ENCODE results near the gene TNS1. TPM values are rescaled to one million over a fixed set of nuclear protein-coding genes. Genes with fewer than 3 reads are reported as not detected.

TNS1 gene
- polyA plus RNA-seq, 3 donors, result 0.26 to 1.6 (median 1.5) TPM

- peaks cover 37% of the 10 kb centered on the region for H3K79me2 ChIP-seq (ENCODE audit: insufficient read depth, low read length)
- H3K9me3 Mint-ChIP-seq, result no peaks in the 10 kb centered on the region
- no peak for TF ChIP-seq CTCF (IDR thresholded peaks at IDR 0.05)
- H3K27me3 Mint-ChIP-seq (ENCODE audit: low read depth in 3 of 3), result peaks cover 0 to 5% (median 3%) of the 10 kb centered on the region in 3 donors
- WGBS (ENCODE audit: insufficient coverage), result 100% methylated on average over 2 of the region's 3 CpGs
- H2AFZ ChIP-seq (ENCODE audit: insufficient read depth, low read depth, low read length, poor library complexity, severe bottlenecking), result no peak overlapping the region
- H3K9me3 ChIP-seq (replicated peaks in 1 of 2; ENCODE audit: control insufficient read depth in 1 of 2, insufficient read depth in 1 of 2, low read length in 2 of 2), result no peaks in the 10 kb centered on the region
- H3K36me3 ChIP-seq (replicated peaks in 1 of 2; ENCODE audit: control insufficient read depth in 1 of 2, insufficient read depth in 2 of 2, low read length in 2 of 2), result no peaks in the 10 kb centered on the region
- no peak for DNase-seq
- peaks cover 3 to 4% of the 10 kb centered on the region in 2 donors for H3K36me3 Mint-ChIP-seq
- H3K27me3 ChIP-seq (ENCODE audit: control insufficient read depth in 2 of 2, insufficient read depth in 2 of 2, low read length in 2 of 2), result no peaks in the 10 kb centered on the region
- H3K27ac ChIP-seq (ENCODE audit: low read depth in 1 of 2, low read length in 2 of 2), result no peak overlapping the region
- no peaks in the 10 kb centered on the region for H4K20me1 ChIP-seq (ENCODE audit: insufficient read depth, low read length)
- no peak overlapping the region for H3K9ac ChIP-seq (ENCODE audit: insufficient read depth, low read length, poor library complexity, severe bottlenecking)
- intact Hi-C loops (cut with micrococcal nuclease), result no loop called here
- peaks cover 34% of the 10 kb centered on the region for H3K4me1 Mint-ChIP-seq
- H3K4me3 ChIP-seq (replicated peaks in 1 of 3; ENCODE audit: low read depth in 2 of 3, low read length in 3 of 3), result no peak overlapping the region
- no peak overlapping the region for H3K27ac Mint-ChIP-seq
- no peak overlapping the region for H3K4me2 ChIP-seq (replicated peaks; ENCODE audit: extremely low read depth, low read length, poor library complexity, severe bottlenecking)
- H3K4me1 ChIP-seq (ENCODE audit: control insufficient read depth in 1 of 2, insufficient read depth in 2 of 2, low read length in 2 of 2), result peaks cover 26 to 31% of the 10 kb centered on the region in 2 donors
- H3K4me3 Mint-ChIP-seq, result no peak overlapping the region
These were observed 20.8 kb upstream of the TNS1 start for GRCh38 chr2:218023636-218024035.

- Histone ChIP-seq H3K4me2 (replicated peaks; ENCODE audit: extremely low read depth, low read length, poor library complexity, severe bottlenecking) (no peak overlapping the region), H3K79me2 (ENCODE audit: insufficient read depth, low read length) (peaks cover 34% of the 10 kb centered on the region), H4K20me1 (ENCODE audit: insufficient read depth, low read length) (no peaks in the 10 kb centered on the region), H2AFZ (ENCODE audit: insufficient read depth, low read depth, low read length, poor library complexity, severe bottlenecking) (no peak overlapping the region), H3K4me3 (replicated peaks in 1 of 3; ENCODE audit: low read depth in 2 of 3, low read length in 3 of 3) (no peak overlapping the region), H3K4me1 (ENCODE audit: control insufficient read depth in 1 of 2, insufficient read depth in 2 of 2, low read length in 2 of 2) (peaks cover 33 to 37% of the 10 kb centered on the region in 2 donors), H3K9me3 (replicated peaks in 1 of 2; ENCODE audit: control insufficient read depth in 1 of 2, insufficient read depth in 1 of 2, low read length in 2 of 2) (no peaks in the 10 kb centered on the region), H3K27ac (ENCODE audit: low read depth in 1 of 2, low read length in 2 of 2) (no peak overlapping the region), H3K9ac (ENCODE audit: insufficient read depth, low read length, poor library complexity, severe bottlenecking) (no peak overlapping the region), H3K27me3 (ENCODE audit: control insufficient read depth in 2 of 2, insufficient read depth in 2 of 2, low read length in 2 of 2) (no peaks in the 10 kb centered on the region), H3K36me3 (replicated peaks in 1 of 2; ENCODE audit: control insufficient read depth in 1 of 2, insufficient read depth in 2 of 2, low read length in 2 of 2) (no peaks in the 10 kb centered on the region)
- Mint-ChIP-seq H3K9me3 (no peaks in the 10 kb centered on the region), H3K36me3 (peaks cover under 1 to 3% of the 10 kb centered on the region in 2 donors), H3K27me3 (ENCODE audit: low read depth in 3 of 3) (peaks cover 0 to 5% (median under 1%) of the 10 kb centered on the region in 3 donors), H3K4me3 (no peak overlapping the region), H3K4me1 (peaks cover 40% of the 10 kb centered on the region), H3K27ac (no peak overlapping the region)
- TF ChIP-seq CTCF (IDR thresholded peaks at IDR 0.05), result no peak
- 87% methylated on average over 4 of the region's 7 CpGs for WGBS (ENCODE audit: insufficient coverage)
- intact Hi-C loops (cut with micrococcal nuclease), result no loop called here
- no peak for DNase-seq
These were observed 20.2 kb upstream of the TNS1 start for GRCh38 chr2:218022851-218023530.

Measured in CD14-positive monocyte (primary cell).